Left lung (tissue), 10 donors: ENCODE data around the gene TMEM260. TPM values are rescaled to one million over a fixed set of nuclear protein-coding genes. Genes with fewer than 3 reads are reported as not detected.

Source experiments
- ATAC-seq: fragments of 200-7000 bp; cut with Tn5 transposase; one replicate; pipeline ENCODE4 v1.9.1; 2020; ENCODE audit warnings: moderate library complexity
- DNase-seq, 4 donors: peaks; one replicate each; pipeline ENCODE4 v3.0.0-alpha.2; 2013 to 2020
- H3K27ac ChIP-seq, 2 donors: fragments of 200-600 bp; sonication (generic) in 1 of 2; one replicate each; pipeline versions ENCODE4 v1.5.0 to v1.8.0; 2020 to 2021
- H3K27me3 ChIP-seq, 2 donors: fragments of 200-600 bp; sonication (generic) in 1 of 2; one replicate each; pipeline versions ENCODE4 v1.5.0 to v1.8.0; 2020 to 2021
- H3K36me3 ChIP-seq, 2 donors: fragments of 200-600 bp; sonication (generic) in 1 of 2; one replicate each; pipeline versions ENCODE4 v1.5.0 to v1.8.0; 2020 to 2021
- H3K4me1 ChIP-seq, 2 donors: fragments of 200-600 bp; one replicate each; pipeline ENCODE4 v1.8.0; 2021
- H3K4me3 ChIP-seq, 2 donors: fragments of 200-600 bp; sonication (generic) in 1 of 2; one replicate each; pipeline versions ENCODE4 v1.5.0 to v1.8.0; 2020 to 2021; ENCODE audit warnings: mild to moderate bottlenecking in 1 of 2
- H3K9me3 ChIP-seq, 2 donors: fragments of 200-600 bp; sonication (generic) in 1 of 2; one replicate each; pipeline versions ENCODE4 v1.5.0 to v1.8.0; 2020 to 2021
- CTCF ChIP-seq, 2 donors: fragments of 200-600 bp; sonication (generic) in 1 of 2; IDR thresholded peaks; one replicate each; pipeline versions ENCODE4 v1.5.0 to v1.8.0; 2021; ENCODE audit warnings: antibody characterized with exemption in 2 of 2
- intact Hi-C, 2 donors: fragments of 100-400 bp; cut with DNase I; formaldehyde crosslinking; loops; one replicate each; pipeline versions ENCODE4 v1.11.2 to v1.14.2; 2022
- polyA plus RNA-seq, 6 donors: library from polyadenylated mRNA; unstranded; fragments of 120-200 nt; gene quantifications; one replicate each; pipeline ENCODE4 v1.2.1, GENCODE V29; 2013; ENCODE audit not compliant: insufficient read length in 6 of 6
- total RNA-seq, 2 donors: library from RNA; stranded (reverse); fragmentation: NEBNext Ultra II Directional; extraction: Animal tissue kit (Norgen Biotek cat#: 25700); gene quantifications; one replicate each; pipeline ENCODE4 v1.2.1, GENCODE V29; 2021
- donor health status: DM: no; HTN: yes; CAD: no.
- donor health status: DM: no; HTN: no; CAD: no.

TMEM260 gene
- total and polyA plus RNA-seq, 8 donors = 24.2 to 34.9 (median 28.7) TPM

DNA sequence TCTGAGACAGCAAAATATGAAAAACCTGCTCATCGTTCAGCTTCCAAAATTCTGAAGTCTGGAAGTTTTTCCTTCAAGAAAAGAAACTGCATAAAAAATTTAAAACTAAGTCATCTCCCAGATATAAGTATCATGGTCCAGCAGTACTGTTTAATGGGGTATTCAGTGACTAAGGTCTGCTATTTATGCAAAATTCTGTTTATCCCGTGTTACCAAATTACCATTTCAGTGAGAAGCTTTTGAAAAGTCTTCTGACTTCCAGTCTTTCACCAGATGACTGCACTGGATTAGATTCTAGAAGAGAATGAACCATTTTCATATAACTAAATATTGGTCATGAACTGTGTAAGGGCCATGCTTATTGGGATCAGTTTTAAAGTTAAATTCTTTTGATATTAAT, 67.9 kb downstream of the TMEM260 start:
- intact Hi-C loops = no loop called here
- no peaks in the 10 kb centered on the region for H3K27me3 ChIP-seq
- H3K4me1 ChIP-seq = no peaks in the 10 kb centered on the region
- H3K36me3 ChIP-seq = peaks cover 0 to 22% of the 10 kb centered on the region in 2 donors
- no peak overlapping the region for H3K4me3 ChIP-seq
- H3K9me3 ChIP-seq = no peaks in the 10 kb centered on the region
- TF ChIP-seq CTCF (IDR thresholded peaks at IDR 0.05) = no peak
- no peak for DNase-seq
- ATAC-seq = no peak
- H3K27ac ChIP-seq = no peak overlapping the region

GRCh38 chr14:56648508-56649301, 69.1 kb downstream of the TMEM260 start:
- TF ChIP-seq CTCF (IDR thresholded peaks at IDR 0.05) = no peak

DNA sequence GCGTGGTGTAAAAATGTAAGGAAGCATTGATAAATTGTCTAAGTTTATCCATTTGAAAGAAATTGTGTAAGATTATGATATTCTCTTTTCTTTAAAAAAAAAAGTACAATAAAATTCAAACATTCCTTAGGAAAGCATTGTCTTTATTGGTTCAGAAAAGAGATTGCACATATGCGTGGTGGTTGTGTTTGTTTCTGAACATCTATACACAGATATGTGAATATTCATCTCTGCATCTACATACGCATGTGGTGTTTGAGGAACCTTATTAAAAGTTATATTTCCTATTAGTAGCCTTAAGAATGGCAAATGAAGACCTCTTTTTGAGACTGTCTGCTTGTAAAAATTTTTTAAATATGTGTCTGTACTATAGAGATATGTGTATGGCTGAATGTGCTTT, 69.8 kb downstream of the TMEM260 start:
- DNase-seq = no peak
- intact Hi-C loops = no loop called here
- Histone ChIP-seq H3K4me1 (no peaks in the 10 kb centered on the region), H3K4me3 (no peak overlapping the region), H3K27me3 (no peaks in the 10 kb centered on the region), H3K9me3 (no peaks in the 10 kb centered on the region), H3K27ac (no peak overlapping the region), H3K36me3 (peaks cover 0 to 22% of the 10 kb centered on the region in 2 donors)
- no peak for TF ChIP-seq CTCF (IDR thresholded peaks at IDR 0.05)
- ATAC-seq = no peak

More at GRCh38 chr14:56648508-56649301, 69.1 kb downstream of the TMEM260 start:
- H3K4me1 ChIP-seq = no peaks in the 10 kb centered on the region
- DNase-seq = no peak
- intact Hi-C loops = no loop called here
- H3K27me3 ChIP-seq = no peaks in the 10 kb centered on the region
- no peaks in the 10 kb centered on the region for H3K9me3 ChIP-seq
- peaks cover 0 to 22% of the 10 kb centered on the region in 2 donors for H3K36me3 ChIP-seq
- no peak overlapping the region for H3K4me3 ChIP-seq
- no peak overlapping the region for H3K27ac ChIP-seq
- peak; percentile 90 for ATAC-seq

- peaks cover 0 to 22% of the 10 kb centered on the region in 2 donors for H3K36me3 ChIP-seq
- intact Hi-C loops = no loop called here
- no peaks in the 10 kb centered on the region for H3K4me1 ChIP-seq
- no peak overlapping the region for H3K4me3 ChIP-seq
- H3K9me3 ChIP-seq = no peaks in the 10 kb centered on the region
- DNase-seq = peak in 1 of 4 donors; percentile 43
- ATAC-seq = no peak
- TF ChIP-seq CTCF (IDR thresholded peaks at IDR 0.05) = no peak
- H3K27me3 ChIP-seq = no peaks in the 10 kb centered on the region
- no peak overlapping the region for H3K27ac ChIP-seq
These were observed 70.5 kb downstream of the TMEM260 start for GRCh38 chr14:56650048-56650447.

- ATAC-seq (no peak), DNase-seq (no peak)
- H3K27ac ChIP-seq = no peak overlapping the region
- intact Hi-C loops = no loop called here
- H3K4me1 ChIP-seq = no peaks in the 10 kb centered on the region
- no peak for TF ChIP-seq CTCF (IDR thresholded peaks at IDR 0.05)
- H3K9me3 ChIP-seq = no peaks in the 10 kb centered on the region
- no peaks in the 10 kb centered on the region for H3K27me3 ChIP-seq
- H3K36me3 ChIP-seq = peaks cover 0 to 22% of the 10 kb centered on the region in 2 donors
- H3K4me3 ChIP-seq = no peak overlapping the region
These were observed 71.4 kb downstream of the TMEM260 start for GRCh38 chr14:56650979-56651378.
